GM10266 (cell line): ENCODE data around the gene MDGA2.

Experiments used
- DNase-seq: peaks from one replicate; pipeline ENCODE4 v3.0.0; 2012; ENCODE audit errors: extremely low spot score
- CTCF ChIP-seq: IDR thresholded peaks from 2 replicates; pipeline ENCODE4 v1.5.1; 2012; ENCODE audit warnings: mild to moderate bottlenecking, low read depth; ENCODE audit not compliant: control insufficient read depth, insufficient read depth; ENCODE audit errors: missing control alignments

Gene MDGA2

GRCh38 chr14:47619392-47619791 lies 56.0 kb downstream of the MDGA2 start:
- DNase-seq, result no peak
- no peak for TF ChIP-seq CTCF

- no peak for DNase-seq
- TF ChIP-seq CTCF, result no peak
Measured at GRCh38 chr14:47606566-47606965, 68.8 kb downstream of the MDGA2 start.

GRCh38 chr14:47596860-47597259 lies 78.5 kb downstream of the MDGA2 start:
- DNase-seq, result no peak
- no peak for TF ChIP-seq CTCF

- no peak for TF ChIP-seq CTCF
- no peak for DNase-seq
Measured at GRCh38 chr14:47596232-47596631, 79.2 kb downstream of the MDGA2 start.

GRCh38 chr14:47595552-47595951 lies 79.9 kb downstream of the MDGA2 start:
- no peak for DNase-seq
- TF ChIP-seq CTCF, result no peak

- no peak for DNase-seq
- no peak for TF ChIP-seq CTCF
Measured at GRCh38 chr14:47590767-47591495, 84.5 kb downstream of the MDGA2 start.

- DNase-seq, result no peak
- no peak for TF ChIP-seq CTCF
Measured at GRCh38 chr14:47585447-47585846, 90.0 kb downstream of the MDGA2 start.
